ENCODE data around the gene HSPB2.

GRCh38 chr11:111917788-111918187 is 5.3 kb downstream of the HSPB2 start:
- TF ChIP-seq CTCF (IDR thresholded peaks at IDR 0.05) (no peak), POLR2AphosphoS5 (IDR thresholded peaks at IDR 0.05) (no peak), POLR2A (IDR thresholded peaks at IDR 0.05) (no peak), EP300 (IDR thresholded peaks at IDR 0.05) (no peak)

Measured in gastroesophageal sphincter (tissue), 3 donors.